Endothelial cell of umbilical vein (primary cell): ENCODE data around the gene CD300LG.

Experiments used
- EZH2 ChIP-seq: IDR thresholded peaks from 2 replicates; pipeline ENCODE4 v1.6.1; 2012; ENCODE audit warnings: borderline replicate concordance, low read depth, mild to moderate bottlenecking, moderate library complexity, low read length, inconsistent platforms; ENCODE audit not compliant: severe bottlenecking
- MYC ChIP-seq: IDR thresholded peaks from one replicate; pipeline ENCODE4 v1.6.1; 2011; ENCODE audit warnings: mild to moderate bottlenecking, low read depth, low read length
- POLR2A ChIP-seq: IDR thresholded peaks from 2 replicates; pipeline ENCODE4 v1.6.1; 2012; ENCODE audit warnings: low read depth, mild to moderate bottlenecking, control low read depth, low read length
- POLR2AphosphoS5 ChIP-seq: IDR thresholded peaks from 2 replicates; pipeline ENCODE4 v1.6.1; 2012; ENCODE audit warnings: low read depth, mild to moderate bottlenecking, control low read depth, low read length, moderate library complexity; ENCODE audit not compliant: insufficient read depth
- TF ChIP-seq, protein P1 (sequence below), 2 donors: IDR thresholded peaks; 1 replicate in 1 of 2; 2 replicates in 1 of 2; pipeline ENCODE4 v1.5.1; 2011; ENCODE audit warnings: low read length in 2 of 2, mild to moderate bottlenecking in 2 of 2, moderate library complexity in 2 of 2, control low read depth in 1 of 2, inconsistent platforms in 1 of 2, low read depth in 1 of 2; ENCODE audit not compliant: insufficient read depth in 1 of 2; ENCODE audit errors: extremely low read depth in 1 of 2

DNA sequence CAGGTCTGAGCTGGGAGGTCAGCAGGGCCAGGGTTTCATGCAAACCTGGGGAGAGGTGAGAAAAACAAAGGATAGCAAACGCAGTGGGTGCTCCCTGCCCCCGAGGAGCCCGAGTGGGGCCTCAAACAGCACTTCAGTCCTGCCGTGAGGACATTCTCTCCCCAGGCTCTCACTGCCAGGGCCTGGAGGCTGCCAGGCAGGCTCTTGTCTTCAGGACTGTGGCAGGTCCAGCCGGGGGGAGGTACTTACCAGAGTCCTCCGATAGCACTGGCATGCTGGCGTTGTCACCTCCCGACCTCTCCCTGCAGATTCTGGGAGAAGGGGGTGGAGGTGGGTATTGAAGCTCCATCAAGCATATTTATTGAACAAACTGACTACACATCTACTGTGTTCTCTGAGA, 15.3 kb upstream of the CD300LG start:
- TF ChIP-seq POLR2A (no peak), EZH2 (no peak), POLR2AphosphoS5 (no peak), MYC (no peak)
- TF ChIP-seq, protein P1, sequence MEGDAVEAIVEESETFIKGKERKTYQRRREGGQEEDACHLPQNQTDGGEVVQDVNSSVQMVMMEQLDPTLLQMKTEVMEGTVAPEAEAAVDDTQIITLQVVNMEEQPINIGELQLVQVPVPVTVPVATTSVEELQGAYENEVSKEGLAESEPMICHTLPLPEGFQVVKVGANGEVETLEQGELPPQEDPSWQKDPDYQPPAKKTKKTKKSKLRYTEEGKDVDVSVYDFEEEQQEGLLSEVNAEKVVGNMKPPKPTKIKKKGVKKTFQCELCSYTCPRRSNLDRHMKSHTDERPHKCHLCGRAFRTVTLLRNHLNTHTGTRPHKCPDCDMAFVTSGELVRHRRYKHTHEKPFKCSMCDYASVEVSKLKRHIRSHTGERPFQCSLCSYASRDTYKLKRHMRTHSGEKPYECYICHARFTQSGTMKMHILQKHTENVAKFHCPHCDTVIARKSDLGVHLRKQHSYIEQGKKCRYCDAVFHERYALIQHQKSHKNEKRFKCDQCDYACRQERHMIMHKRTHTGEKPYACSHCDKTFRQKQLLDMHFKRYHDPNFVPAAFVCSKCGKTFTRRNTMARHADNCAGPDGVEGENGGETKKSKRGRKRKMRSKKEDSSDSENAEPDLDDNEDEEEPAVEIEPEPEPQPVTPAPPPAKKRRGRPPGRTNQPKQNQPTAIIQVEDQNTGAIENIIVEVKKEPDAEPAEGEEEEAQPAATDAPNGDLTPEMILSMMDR (IDR thresholded peaks at IDR 0.05; ENCODE audit: extremely low read depth in 1 of 2, insufficient read depth in 1 of 2, low read depth in 1 of 2, low read length in 2 of 2) = no peak
